ENCODE measurements around the gene PPCS.

Gene PPCS

DNA sequence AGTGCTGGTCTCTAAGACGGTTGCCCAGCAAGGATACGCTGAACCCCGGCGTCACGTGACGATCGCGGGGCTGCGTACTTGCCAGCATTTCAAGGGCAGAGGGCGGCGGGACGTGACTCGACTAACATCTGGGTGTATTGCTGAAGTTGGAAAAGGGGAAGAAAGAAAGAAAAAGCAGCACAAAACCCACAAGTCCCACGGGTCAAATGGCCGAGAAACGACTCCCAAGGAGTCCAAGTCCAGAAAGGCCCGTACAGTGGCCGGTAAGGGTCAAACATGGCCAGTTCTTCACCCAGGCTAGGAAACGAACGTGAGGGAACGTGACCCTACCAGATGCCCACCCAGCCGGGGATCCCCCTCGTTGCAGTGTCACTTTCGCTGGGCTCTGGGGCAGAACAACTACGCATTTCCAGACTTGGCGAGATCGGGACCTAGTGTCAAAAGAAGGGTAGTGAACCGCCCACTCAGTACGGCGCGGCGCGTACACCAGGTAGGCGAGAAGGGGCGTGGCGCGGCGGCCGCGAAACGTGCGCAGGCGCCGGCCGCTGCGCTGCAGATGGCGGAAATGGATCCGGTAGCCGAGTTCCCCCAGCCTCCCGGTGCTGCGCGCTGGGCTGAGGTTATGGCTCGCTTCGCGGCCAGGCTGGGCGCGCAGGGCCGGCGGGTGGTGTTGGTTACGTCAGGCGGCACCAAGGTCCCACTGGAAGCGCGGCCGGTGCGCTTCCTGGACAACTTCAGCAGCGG, at the start of gene PPCS, which contains the start of gene ZMYND12:
Gene PPCS (plus strand): TSS at position 534 of the 744 bp plus-strand sequence. CDS start 23 bp downstream, at position 557.
Gene ZMYND12 (minus strand): TSS at position 13 of the 744 bp plus-strand sequence. CDS start 25 bp downstream, outside the sequence.
- H3K27ac Mint-ChIP-seq, result peak within 1 kb of the TSS; percentile 96
- DNase-seq (ENCODE audit: low spot score in 2 of 2) (peak; percentile 84 to 94), ATAC-seq (peak; percentile 94)
- peaks cover 64% of the 10 kb centered on the region for H3K36me3 Mint-ChIP-seq
- H3K4me1 Mint-ChIP-seq, result peaks cover 34% of the 10 kb centered on the region
- no peaks in the 10 kb centered on the region for H3K9me3 Mint-ChIP-seq
- peak within 1 kb of the TSS; percentile 82 for H3K4me3 Mint-ChIP-seq

DNA sequence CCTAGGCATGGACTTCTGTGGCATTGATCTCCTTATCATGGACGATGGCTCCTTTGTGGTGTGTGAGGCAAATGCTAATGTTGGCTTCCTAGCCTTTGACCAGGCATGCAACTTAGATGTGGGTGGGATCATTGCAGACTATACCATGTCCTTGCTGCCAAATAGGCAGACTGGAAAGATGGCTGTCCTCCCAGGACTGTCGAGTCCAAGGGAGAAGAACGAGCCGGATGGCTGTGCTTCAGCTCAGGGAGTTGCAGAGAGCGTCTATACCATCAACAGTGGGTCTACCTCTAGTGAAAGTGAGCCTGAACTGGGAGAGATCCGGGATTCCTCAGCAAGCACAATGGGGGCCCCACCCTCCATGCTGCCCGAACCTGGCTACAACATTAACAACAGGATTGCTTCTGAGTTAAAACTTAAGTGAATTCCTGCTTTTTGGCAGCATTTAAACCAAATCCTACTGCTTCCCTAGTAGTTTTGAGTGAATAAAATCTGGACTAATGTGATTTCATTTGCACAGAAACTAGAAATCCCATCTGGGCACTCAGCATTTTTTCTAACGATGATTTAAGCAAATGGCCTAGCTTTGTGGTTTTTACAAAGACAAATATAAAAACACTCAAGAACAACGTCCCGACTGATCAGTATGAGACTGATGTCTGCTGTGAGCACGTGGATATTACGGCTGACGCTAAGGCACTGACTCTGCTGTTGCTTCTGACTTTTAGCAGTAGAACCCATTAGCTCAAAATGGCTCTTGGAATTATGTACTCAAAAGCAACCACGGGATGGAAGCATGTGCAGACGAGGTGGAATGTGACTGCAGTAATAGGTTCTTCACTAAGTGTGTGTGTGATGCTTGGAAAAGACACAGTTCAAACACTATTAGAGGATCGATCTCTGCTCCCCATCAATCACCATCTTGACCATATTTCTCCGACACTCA, 41.5 kb upstream of the PPCS start:
- DNase-seq (ENCODE audit: low spot score in 2 of 2) (no peak), ATAC-seq (no peak)
- Mint-ChIP-seq H3K4me1 (no peaks in the 10 kb centered on the region), H3K9me3 (no peaks in the 10 kb centered on the region), H3K36me3 (peaks cover 6% of the 10 kb centered on the region), H3K4me3 (no peak overlapping the region), H3K27ac (no peak overlapping the region)

DNA sequence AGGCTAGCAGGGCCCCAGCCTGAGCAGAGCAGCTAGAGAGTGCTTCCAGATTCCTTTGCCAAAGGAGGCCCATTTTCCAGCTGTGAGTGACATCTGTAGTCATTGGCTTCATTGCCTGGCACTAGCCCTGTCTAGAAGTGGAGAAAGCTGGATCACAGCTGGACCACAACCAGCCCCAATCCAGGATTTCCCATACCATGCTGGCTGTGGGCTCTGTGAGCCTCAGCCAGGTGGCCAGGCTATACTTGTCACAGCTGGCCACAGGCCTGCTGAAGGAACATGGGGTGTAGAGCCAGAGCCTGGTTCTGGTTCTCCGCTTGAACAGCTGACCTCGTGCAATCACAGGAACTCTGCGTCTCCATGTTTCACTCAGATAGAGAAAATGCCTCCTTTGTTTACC, 39.2 kb upstream of the PPCS start:
- no peak for DNase-seq (ENCODE audit: low spot score in 2 of 2)
- no peaks in the 10 kb centered on the region for H3K4me1 Mint-ChIP-seq
- no peaks in the 10 kb centered on the region for H3K9me3 Mint-ChIP-seq
- no peak overlapping the region for H3K27ac Mint-ChIP-seq
- ATAC-seq, result no peak
- H3K4me3 Mint-ChIP-seq, result no peak overlapping the region
- H3K36me3 Mint-ChIP-seq, result no peaks in the 10 kb centered on the region

DNA sequence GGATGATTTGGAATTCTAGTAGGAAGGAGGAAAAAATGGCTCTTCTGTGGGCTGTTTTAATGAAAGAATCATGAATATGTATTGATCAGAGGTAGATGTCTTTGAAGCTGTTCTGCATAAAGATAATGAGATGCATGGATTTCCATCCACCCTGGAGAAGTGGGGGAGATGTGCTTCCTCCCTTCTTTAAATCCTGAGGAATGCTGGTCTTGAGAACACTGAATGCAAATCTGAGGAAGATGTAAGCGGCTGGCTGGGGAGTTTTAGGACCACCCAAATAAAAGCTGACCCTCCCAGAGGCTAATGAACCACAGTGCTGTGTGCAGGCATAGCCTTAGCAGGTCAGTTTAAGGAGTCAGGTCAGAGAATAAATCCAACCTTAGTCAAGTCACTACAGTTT, 37.8 kb upstream of the PPCS start:
- ATAC-seq (no peak), DNase-seq (ENCODE audit: low spot score in 2 of 2) (no peak)
- Mint-ChIP-seq H3K9me3 (no peaks in the 10 kb centered on the region), H3K4me1 (no peaks in the 10 kb centered on the region), H3K36me3 (no peaks in the 10 kb centered on the region), H3K4me3 (no peak overlapping the region), H3K27ac (no peak overlapping the region)

DNA sequence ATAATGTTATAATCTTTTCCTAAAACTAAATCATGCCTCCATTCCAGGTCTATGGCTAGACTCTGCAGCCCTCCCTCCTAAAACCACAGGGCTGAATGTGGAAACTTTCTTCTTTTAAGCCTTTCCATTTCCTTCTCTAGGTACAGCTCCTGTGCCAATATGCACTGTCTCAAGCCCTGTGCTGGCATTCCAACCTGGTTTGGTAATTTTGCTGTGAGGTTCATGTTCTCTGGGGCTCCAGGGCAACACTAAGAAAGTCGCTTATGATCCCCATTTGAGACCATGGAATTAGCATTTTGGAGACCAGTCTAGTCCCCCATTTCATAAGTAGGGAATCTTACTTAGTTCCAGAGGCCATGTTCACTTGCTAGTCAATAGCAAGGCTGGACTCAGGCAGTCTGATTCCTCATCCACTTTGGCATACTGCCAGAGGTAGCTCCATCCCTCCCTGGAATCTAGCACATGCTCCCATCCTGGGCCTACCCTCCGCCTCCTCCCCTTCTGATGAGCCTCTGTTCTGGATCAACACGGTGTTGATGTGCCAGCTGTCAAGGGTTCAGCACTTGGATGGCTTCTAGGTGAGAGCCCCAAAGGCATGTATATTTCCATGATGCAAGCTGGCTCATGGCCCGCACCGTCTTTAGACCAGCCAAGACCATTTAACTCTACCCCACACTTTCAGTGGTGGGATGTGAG, 37.1 kb upstream of the PPCS start:
- Mint-ChIP-seq H3K36me3 (no peaks in the 10 kb centered on the region), H3K27ac (no peak overlapping the region), H3K4me3 (no peak overlapping the region), H3K4me1 (no peaks in the 10 kb centered on the region), H3K9me3 (no peaks in the 10 kb centered on the region)
- ATAC-seq (no peak), DNase-seq (ENCODE audit: low spot score in 2 of 2) (no peak)

DNA sequence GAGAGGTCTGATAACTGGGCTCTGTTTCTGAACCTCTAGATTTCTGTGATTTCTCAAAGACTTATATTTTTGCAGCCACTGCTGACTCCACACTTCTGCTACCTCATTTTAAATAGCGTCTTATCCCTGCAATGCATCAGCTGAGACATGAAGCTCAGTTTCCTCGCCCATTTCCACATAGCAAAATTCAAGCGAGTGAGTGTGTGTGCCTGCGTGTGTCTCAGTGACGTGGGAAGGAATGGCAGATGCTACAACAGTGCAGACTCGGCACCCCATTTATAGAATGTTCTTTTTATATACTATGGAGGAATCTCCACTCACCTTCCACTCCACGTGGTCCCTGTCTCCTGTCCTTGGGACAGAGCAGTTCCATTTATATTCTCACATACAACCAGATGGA, 36.2 kb upstream of the PPCS start:
- no peaks in the 10 kb centered on the region for H3K4me1 Mint-ChIP-seq
- H3K27ac Mint-ChIP-seq, result no peak overlapping the region
- ATAC-seq, result no peak
- no peak overlapping the region for H3K4me3 Mint-ChIP-seq
- no peak for DNase-seq (ENCODE audit: low spot score in 2 of 2)
- H3K36me3 Mint-ChIP-seq, result no peaks in the 10 kb centered on the region
- no peaks in the 10 kb centered on the region for H3K9me3 Mint-ChIP-seq

DNA sequence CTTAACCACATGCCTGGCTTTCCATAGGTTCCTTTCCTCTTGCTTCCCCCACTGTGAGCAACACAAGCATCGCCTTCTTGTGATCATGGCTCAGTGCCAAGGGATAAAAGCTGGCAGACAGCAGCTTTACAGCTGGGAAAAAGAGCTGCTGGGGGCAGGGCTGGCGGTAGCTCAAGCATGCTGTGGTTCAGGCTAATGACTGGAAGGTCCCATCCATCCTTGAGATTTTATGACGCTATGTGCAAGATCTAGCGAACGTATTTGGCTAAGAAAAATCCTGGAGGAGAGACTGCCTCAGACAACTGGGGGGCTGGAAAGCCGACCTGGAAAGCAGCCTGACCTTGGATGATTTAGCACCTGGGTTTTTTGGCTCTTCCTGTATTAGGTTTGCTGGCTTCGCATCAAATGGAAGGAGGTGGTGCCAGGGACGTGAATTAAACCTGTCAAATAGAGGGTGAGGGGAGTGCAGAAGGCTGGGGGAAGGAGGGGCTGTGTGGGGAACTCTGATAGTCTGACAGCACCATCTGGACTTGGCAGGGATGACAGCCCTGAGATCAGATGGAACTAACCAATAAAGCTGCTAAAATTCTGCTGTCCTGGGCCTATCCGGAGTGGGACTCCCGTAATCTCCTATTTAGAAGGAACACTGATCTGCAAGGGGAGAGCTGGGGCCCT, 35.3 kb upstream of the PPCS start:
- no peak for DNase-seq (ENCODE audit: low spot score in 2 of 2)
- no peaks in the 10 kb centered on the region for H3K4me1 Mint-ChIP-seq
- H3K27ac Mint-ChIP-seq, result no peak overlapping the region
- H3K36me3 Mint-ChIP-seq, result no peaks in the 10 kb centered on the region
- no peak overlapping the region for H3K4me3 Mint-ChIP-seq
- H3K9me3 Mint-ChIP-seq, result no peaks in the 10 kb centered on the region
- ATAC-seq, result no peak

DNA sequence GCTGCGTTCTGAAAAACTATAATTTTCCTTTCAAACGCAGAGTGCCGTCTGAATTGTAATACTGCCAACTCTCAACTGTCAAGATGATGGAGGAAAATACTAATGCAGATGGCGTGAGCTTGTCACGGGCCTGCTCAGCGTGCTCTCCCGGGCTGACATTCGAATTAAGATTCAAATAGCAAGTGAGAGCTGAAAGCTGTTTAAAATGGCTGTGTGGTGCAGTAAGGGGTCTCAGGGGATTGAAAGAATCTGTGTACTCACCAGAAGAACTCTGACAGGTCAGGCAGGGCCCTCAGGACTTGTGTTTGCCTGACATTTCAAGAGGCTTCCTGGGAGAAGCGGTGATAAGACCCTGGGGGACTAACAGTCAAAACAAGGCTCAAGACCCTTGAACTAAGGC, 33.6 kb upstream of the PPCS start:
- Mint-ChIP-seq H3K27ac (no peak overlapping the region), H3K4me1 (no peaks in the 10 kb centered on the region), H3K4me3 (no peak overlapping the region), H3K36me3 (no peaks in the 10 kb centered on the region), H3K9me3 (no peaks in the 10 kb centered on the region)
- ATAC-seq, result no peak
- no peak for DNase-seq (ENCODE audit: low spot score in 2 of 2)

DNA sequence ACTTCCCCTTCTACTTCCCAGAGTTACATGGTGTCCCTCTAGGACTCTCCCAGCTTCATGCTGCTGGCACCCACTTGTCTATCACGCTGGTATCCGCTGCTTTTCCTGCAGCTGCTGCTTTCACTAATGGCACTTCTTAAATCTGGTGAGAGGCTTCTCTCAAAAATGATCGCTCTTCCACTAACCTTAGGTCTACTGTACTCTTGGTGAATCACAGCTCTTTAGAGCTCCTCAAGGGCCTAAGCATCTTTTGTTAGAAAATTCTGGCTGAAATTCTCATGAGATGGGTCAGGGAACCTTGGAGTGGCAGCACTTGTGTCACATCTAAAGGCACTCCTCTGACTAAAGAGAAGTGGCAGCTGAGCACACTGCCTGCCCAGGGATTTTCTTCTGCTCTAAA, 32.7 kb upstream of the PPCS start:
- ATAC-seq (no peak), DNase-seq (ENCODE audit: low spot score in 2 of 2) (no peak)
- H3K4me1 Mint-ChIP-seq, result no peaks in the 10 kb centered on the region
- H3K4me3 Mint-ChIP-seq, result no peak overlapping the region
- H3K9me3 Mint-ChIP-seq, result no peaks in the 10 kb centered on the region
- no peak overlapping the region for H3K27ac Mint-ChIP-seq
- no peaks in the 10 kb centered on the region for H3K36me3 Mint-ChIP-seq

DNA sequence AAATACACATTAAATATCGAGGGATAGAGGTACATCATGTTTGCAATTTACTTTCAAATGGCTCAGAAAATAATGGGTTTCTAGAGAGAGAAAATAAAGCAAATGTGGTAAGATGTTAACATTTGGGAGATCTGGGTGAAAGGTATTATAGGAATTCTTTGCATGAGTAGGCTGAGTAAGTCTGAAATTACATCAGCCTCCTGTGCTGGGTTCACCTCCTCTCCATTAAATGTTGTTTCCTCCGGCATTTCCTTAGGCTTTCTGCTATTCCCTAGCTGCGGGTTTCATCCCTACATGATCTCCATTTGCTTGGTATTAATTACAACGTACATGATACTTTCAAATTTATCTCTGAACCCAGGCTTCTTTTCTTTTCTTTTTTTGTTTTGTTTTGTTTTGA, 32.1 kb upstream of the PPCS start:
- H3K9me3 Mint-ChIP-seq, result no peaks in the 10 kb centered on the region
- no peak for ATAC-seq
- DNase-seq (ENCODE audit: low spot score in 2 of 2), result no peak
- no peaks in the 10 kb centered on the region for H3K4me1 Mint-ChIP-seq
- H3K4me3 Mint-ChIP-seq, result no peak overlapping the region
- H3K27ac Mint-ChIP-seq, result no peak overlapping the region
- no peaks in the 10 kb centered on the region for H3K36me3 Mint-ChIP-seq

DNA sequence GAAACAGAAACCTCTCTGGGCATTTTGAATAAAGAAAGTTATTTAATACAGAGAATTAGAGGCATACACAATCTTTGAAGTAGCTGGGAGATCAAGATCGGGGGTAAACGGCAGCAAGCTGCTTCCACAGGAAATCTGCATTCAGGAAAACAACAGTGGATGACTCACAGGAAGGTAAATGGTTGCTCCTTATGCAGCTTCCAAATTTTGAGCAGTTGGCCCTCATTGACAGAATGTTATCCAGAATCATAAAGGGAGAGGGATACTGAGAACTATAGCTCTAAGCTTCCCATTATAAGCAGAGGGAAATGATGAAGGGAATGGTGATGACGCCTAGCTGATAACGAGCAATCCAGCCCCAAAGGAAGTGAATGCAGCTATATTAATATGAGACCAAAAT, 29.1 kb upstream of the PPCS start:
- H3K36me3 Mint-ChIP-seq, result no peaks in the 10 kb centered on the region
- peaks cover 8% of the 10 kb centered on the region for H3K4me1 Mint-ChIP-seq
- no peak for ATAC-seq
- no peak for DNase-seq (ENCODE audit: low spot score in 2 of 2)
- H3K9me3 Mint-ChIP-seq, result no peaks in the 10 kb centered on the region
- H3K27ac Mint-ChIP-seq, result no peak overlapping the region
- H3K4me3 Mint-ChIP-seq, result no peak overlapping the region

DNA sequence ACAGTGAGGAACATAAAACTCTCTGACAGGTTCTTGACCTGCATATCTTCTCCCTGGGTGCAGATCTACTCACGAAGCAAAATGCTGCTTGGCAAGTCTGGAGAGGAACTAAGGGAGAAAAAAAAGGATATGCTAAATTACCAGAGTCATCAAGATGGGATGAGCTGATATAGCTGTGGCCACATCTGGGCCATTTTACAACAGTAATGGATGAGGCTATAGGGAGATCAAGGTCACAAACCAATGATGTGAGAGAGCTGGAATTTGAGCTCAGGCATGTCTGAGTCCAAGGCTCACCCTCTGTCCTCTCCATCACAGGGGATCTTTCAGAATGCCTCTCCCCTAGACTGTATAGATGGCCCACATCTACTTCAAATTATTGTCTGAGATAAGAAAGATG, 26.7 kb upstream of the PPCS start:
- Mint-ChIP-seq H3K9me3 (no peaks in the 10 kb centered on the region), H3K4me1 (peaks cover 8% of the 10 kb centered on the region), H3K36me3 (no peaks in the 10 kb centered on the region), H3K27ac (no peak overlapping the region), H3K4me3 (no peak overlapping the region)
- ATAC-seq (no peak), DNase-seq (ENCODE audit: low spot score in 2 of 2) (no peak)

DNA sequence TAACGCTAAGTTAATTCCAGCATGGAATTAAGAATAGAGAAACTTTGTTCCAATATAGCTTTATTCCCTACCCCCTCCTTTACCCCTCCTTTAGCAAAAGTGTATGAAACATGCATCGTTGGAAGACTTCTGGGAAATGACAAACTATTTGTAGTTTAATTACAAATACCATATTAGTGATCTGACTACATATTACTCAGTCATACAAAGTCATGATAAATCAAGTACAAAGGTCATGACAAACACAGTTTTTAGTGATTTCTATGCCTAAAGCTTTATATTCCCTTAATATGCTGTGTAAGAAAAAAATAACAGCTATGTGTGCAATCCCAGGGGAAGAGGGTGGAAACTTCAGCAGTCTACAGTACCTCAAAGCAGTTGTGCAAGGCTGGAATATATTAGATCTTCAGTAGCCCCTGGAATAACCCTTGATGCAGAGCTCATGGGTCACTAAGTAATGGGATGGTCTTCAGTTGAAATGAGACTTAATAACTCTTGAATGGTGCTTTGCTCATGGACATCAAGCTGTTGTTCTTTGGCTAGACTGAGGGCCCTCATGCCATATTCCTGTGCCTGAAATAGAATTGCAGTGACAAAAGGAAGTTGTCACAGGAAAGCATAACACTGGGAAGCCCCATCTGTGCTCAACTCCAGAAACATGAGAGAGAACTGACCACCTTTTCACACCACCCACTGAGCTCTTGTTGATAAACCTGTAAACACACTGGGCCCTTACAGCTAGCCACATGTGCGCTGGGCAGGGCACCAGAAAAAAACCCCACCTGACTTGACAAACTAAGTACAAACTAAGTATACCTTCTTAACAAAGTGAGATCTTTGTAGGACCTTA, 25.8 kb upstream of the PPCS start:
- no peak for DNase-seq (ENCODE audit: low spot score in 2 of 2)
- Mint-ChIP-seq H3K9me3 (no peaks in the 10 kb centered on the region), H3K27ac (peak overlapping the region; percentile 16), H3K4me1 (peaks cover 8% of the 10 kb centered on the region), H3K36me3 (no peaks in the 10 kb centered on the region), H3K4me3 (no peak overlapping the region)
- ATAC-seq, result peak; percentile 74

DNA sequence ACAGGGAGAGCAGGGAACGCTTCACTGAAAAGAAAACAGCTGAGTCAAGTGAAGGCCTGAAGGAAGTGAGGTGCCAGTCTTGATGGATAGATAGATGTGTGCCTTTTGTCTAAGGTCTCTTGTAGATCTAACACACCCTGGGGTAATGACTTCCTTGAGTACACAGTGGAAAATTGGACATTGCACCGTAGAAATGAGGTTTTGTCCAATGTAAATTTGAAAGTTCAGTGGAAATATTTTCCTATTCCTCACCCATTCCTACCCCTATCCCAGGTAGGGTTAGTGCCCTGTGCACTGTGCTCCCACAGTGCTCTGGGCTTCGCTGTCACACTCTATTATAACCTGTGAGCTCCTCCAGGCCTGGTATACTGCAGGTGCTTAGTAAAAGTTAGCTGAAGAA, 24.8 kb upstream of the PPCS start:
- Mint-ChIP-seq H3K4me1 (peaks cover 8% of the 10 kb centered on the region), H3K36me3 (no peaks in the 10 kb centered on the region), H3K27ac (no peak overlapping the region), H3K9me3 (no peaks in the 10 kb centered on the region), H3K4me3 (no peak overlapping the region)
- DNase-seq (ENCODE audit: low spot score in 2 of 2) (no peak), ATAC-seq (no peak)

Data from stimulated activated effector memory CD8-positive, alpha-beta T cell treated with anti-CD3 and anti-CD28 coated beads, Interleukin-12 subunit alpha, Interleukin-12 subunit beta, amount 100 ng/mL, for 72 hours (primary cell).